Neural progenitor cell (in vitro differentiated cells): ENCODE measurements around the gene NF1. TPM values are rescaled to one million over a fixed set of nuclear protein-coding genes. Genes with fewer than 3 reads are reported as not detected.

ENCODE experiments used
- DNase-seq: peaks from one replicate; pipeline ENCODE4 v3.0.0-alpha.2; 2016; ENCODE audit warnings: low spot score
- H2AFZ ChIP-seq: fragments of 200-600 bp; sonication (generic); replicated peaks from 2 replicates; pipeline ENCODE4 v1.6.1; 2016; ENCODE audit warnings: antibody characterized with exemption
- H3F3A ChIP-seq: fragments of 200-600 bp; sonication (generic); 2 replicates; pipeline ENCODE4 v1.6.1; 2016; ENCODE audit warnings: antibody characterized with exemption, low read depth
- H3K27ac ChIP-seq: fragments of 200-600 bp; sonication (generic); 2 replicates; pipeline ENCODE4 v1.5.1; 2016; ENCODE audit warnings: mild to moderate bottlenecking
- H3K27me3 ChIP-seq: fragments of 200-600 bp; sonication (generic); 2 replicates; pipeline ENCODE4 v1.6.1; 2016; ENCODE audit warnings: mild to moderate bottlenecking, moderate library complexity
- H3K36me3 ChIP-seq: fragments of 200-600 bp; sonication (generic); 2 replicates; pipeline ENCODE4 v1.5.1; 2016
- H3K4me1 ChIP-seq: fragments of 200-600 bp; sonication (generic); 2 replicates; pipeline ENCODE4 v1.6.1; 2016; ENCODE audit warnings: mixed run types
- H3K4me2 ChIP-seq: fragments of 200-600 bp; sonication (generic); 2 replicates; pipeline ENCODE4 v1.6.1; 2016
- H3K4me3 ChIP-seq: fragments of 200-600 bp; sonication (generic); 2 replicates; pipeline ENCODE4 v1.5.1; 2016
- H3K79me2 ChIP-seq: fragments of 200-600 bp; sonication (generic); 2 replicates; pipeline ENCODE4 v1.6.1; 2016; ENCODE audit warnings: low read depth
- H3K9ac ChIP-seq: fragments of 200-600 bp; sonication (generic); 2 replicates; pipeline ENCODE4 v1.6.1; 2016
- H3K9me3 ChIP-seq: fragments of 200-600 bp; sonication (generic); 2 replicates; pipeline ENCODE4 v1.5.1; 2016; ENCODE audit warnings: low read depth
- H4K20me1 ChIP-seq: fragments of 200-600 bp; sonication (generic); 2 replicates; pipeline ENCODE4 v1.6.1; 2016; ENCODE audit warnings: low read depth
- H3K27ac Mint-ChIP-seq: 3 replicates; pipeline ENCODE4 v1.8.0; 2021; ENCODE audit warnings: mixed read lengths
- H3K27me3 Mint-ChIP-seq: 2 replicates; pipeline ENCODE4 v1.8.0; 2022; ENCODE audit warnings: low read depth, mild to moderate bottlenecking, inconsistent platforms, moderate library complexity, mixed read lengths; ENCODE audit not compliant: insufficient read depth
- H3K36me3 Mint-ChIP-seq: 3 replicates; pipeline ENCODE4 v1.8.0; 2021; ENCODE audit warnings: mixed read lengths
- H3K4me1 Mint-ChIP-seq: 3 replicates; pipeline ENCODE4 v1.8.0; 2021; ENCODE audit warnings: mixed read lengths
- H3K4me3 Mint-ChIP-seq: 3 replicates; pipeline ENCODE4 v1.8.0; 2021; ENCODE audit warnings: mild to moderate bottlenecking, moderate library complexity, mixed read lengths
- H3K9me3 Mint-ChIP-seq: 3 replicates; pipeline ENCODE4 v1.8.0; 2020; ENCODE audit warnings: mixed read lengths
- CTCF ChIP-seq: fragments of 200-600 bp; sonication (generic); IDR thresholded peaks from 2 replicates; pipeline ENCODE4 v1.5.1; 2017; ENCODE audit warnings: antibody characterized with exemption, mild to moderate bottlenecking
- EZH2 ChIP-seq: fragments of 200-600 bp; sonication (generic); IDR thresholded peaks from 2 replicates; pipeline ENCODE4 v1.6.1; 2017; ENCODE audit warnings: antibody characterized with exemption, mild to moderate bottlenecking, moderate library complexity
- EZH2phosphoT487 ChIP-seq: fragments of 200-600 bp; sonication (generic); IDR thresholded peaks from 2 replicates; pipeline ENCODE4 v1.6.1; 2017; ENCODE audit warnings: antibody characterized with exemption
- total RNA-seq: library from RNA; depleted of rRNA; stranded (reverse); fragments of >200 nt; gene quantifications from 2 replicates; pipeline ENCODE4 v1.2.3, GENCODE V29; 2015; ENCODE audit warnings: low replicate concordance

Gene NF1
- total RNA-seq, 1 donor from 2014 or later: 54.8 TPM

- Histone ChIP-seq H3K4me1 (no peaks in the 10 kb centered on the region), H3K4me2 (no peak overlapping the region), H3K9ac (no peak overlapping the region), H4K20me1 (no peaks in the 10 kb centered on the region), H3K36me3 (no peaks in the 10 kb centered on the region), H3F3A (no peaks in the 10 kb centered on the region), H3K27ac (no peak overlapping the region), H3K27me3 (no peaks in the 10 kb centered on the region), H3K79me2 (no peaks in the 10 kb centered on the region), H2AFZ (no peak overlapping the region), H3K9me3 (no peaks in the 10 kb centered on the region), H3K4me3 (no peak overlapping the region)
- Mint-ChIP-seq H3K36me3 (no peaks in the 10 kb centered on the region), H3K27me3 (peaks cover 17% of the 10 kb centered on the region), H3K9me3 (no peaks in the 10 kb centered on the region), H3K4me3 (no peak overlapping the region), H3K27ac (peak overlapping the region; percentile 30), H3K4me1 (peaks cover 12% of the 10 kb centered on the region)
- no peak for DNase-seq
- no peak for TF ChIP-seq CTCF
- no peak for TF ChIP-seq EZH2
- no peak for TF ChIP-seq EZH2phosphoT487
Observed at GRCh38 chr17:31401456-31402254, 306.9 kb downstream of the NF1 start.

- Mint-ChIP-seq H3K27ac (peak overlapping the region; percentile 81), H3K9me3 (no peaks in the 10 kb centered on the region), H3K27me3 (peaks cover 13% of the 10 kb centered on the region), H3K4me3 (peak overlapping the region; percentile 30), H3K36me3 (no peaks in the 10 kb centered on the region), H3K4me1 (peaks cover 13% of the 10 kb centered on the region)
- no peaks in the 10 kb centered on the region for H3K27me3 ChIP-seq
- H3K27ac ChIP-seq: no peak overlapping the region
- no peaks in the 10 kb centered on the region for H3K9me3 ChIP-seq
- H4K20me1 ChIP-seq: no peaks in the 10 kb centered on the region
- no peak overlapping the region for H3K4me3 ChIP-seq
- no peak overlapping the region for H3K4me2 ChIP-seq
- TF ChIP-seq CTCF (no peak), EZH2phosphoT487 (no peak)
- no peaks in the 10 kb centered on the region for H3K79me2 ChIP-seq
- H2AFZ ChIP-seq: no peak overlapping the region
- H3K4me1 ChIP-seq: no peaks in the 10 kb centered on the region
- no peak for DNase-seq
- H3K36me3 ChIP-seq: no peaks in the 10 kb centered on the region
- H3F3A ChIP-seq: no peaks in the 10 kb centered on the region
- no peak overlapping the region for H3K9ac ChIP-seq
Observed at GRCh38 chr17:31404028-31404949, 309.5 kb downstream of the NF1 start.

GRCh38 chr17:31405890-31406371 is 311.2 kb downstream of the NF1 start:
- peak; percentile 32 for DNase-seq

More at GRCh38 chr17:31405890-31406371, 311.2 kb downstream of the NF1 start:
- TF ChIP-seq EZH2phosphoT487 (no peak), EZH2 (no peak), CTCF (no peak)
- Mint-ChIP-seq H3K4me3 (no peak overlapping the region), H3K27me3 (peaks cover 17% of the 10 kb centered on the region), H3K4me1 (peaks cover 16% of the 10 kb centered on the region), H3K36me3 (no peaks in the 10 kb centered on the region), H3K9me3 (no peaks in the 10 kb centered on the region), H3K27ac (no peak overlapping the region)
- H3K36me3 ChIP-seq: no peaks in the 10 kb centered on the region
- no peaks in the 10 kb centered on the region for H3K27me3 ChIP-seq
- no peak overlapping the region for H3K27ac ChIP-seq
- no peak overlapping the region for H3K9ac ChIP-seq
- H3K4me1 ChIP-seq: peaks cover 5% of the 10 kb centered on the region
- no peaks in the 10 kb centered on the region for H4K20me1 ChIP-seq
- no peaks in the 10 kb centered on the region for H3K79me2 ChIP-seq
- H3F3A ChIP-seq: no peaks in the 10 kb centered on the region
- H3K4me3 ChIP-seq: no peak overlapping the region
- H3K9me3 ChIP-seq: no peaks in the 10 kb centered on the region
- H2AFZ ChIP-seq: no peak overlapping the region
- no peak overlapping the region for H3K4me2 ChIP-seq
